ENCODE data around the gene UBL3. TPM values are rescaled to one million over a fixed set of nuclear protein-coding genes. Genes with fewer than 3 reads are reported as not detected.

The UBL3 gene
- total RNA-seq, 2 experiments from 2014 or later, result 17.3 to 17.8 TPM

GRCh38 chr13:29800687-29801086, 49.7 kb downstream of the UBL3 start:
- no peaks in the 10 kb centered on the region for H3K27me3 Mint-ChIP-seq
- POLR2A ChIA-PET, result interaction anchor here (1.6 kb wide), 1 partner anchor 11 kb away, joined by 3 read pairs; no protein-coding TSS in a partner anchor

GRCh38 chr13:29799041-29799440, 51.4 kb downstream of the UBL3 start:
- Mint-ChIP-seq H3K27ac (no peak overlapping the region), H3K9me3 (no peaks in the 10 kb centered on the region), H3K27me3 (no peaks in the 10 kb centered on the region), H3K4me1 (peaks cover 3% of the 10 kb centered on the region), H3K36me3 (ENCODE audit: low read depth) (no peaks in the 10 kb centered on the region), H3K4me3 (no peak overlapping the region)
- POLR2A ChIA-PET, result no interaction called here
- CTCF ChIA-PET, result no interaction called here
- DNase-seq, result no peak

More at GRCh38 chr13:29800687-29801086, 49.7 kb downstream of the UBL3 start:
- no peaks in the 10 kb centered on the region for H3K36me3 Mint-ChIP-seq (ENCODE audit: low read depth)
- H3K9me3 Mint-ChIP-seq, result no peaks in the 10 kb centered on the region
- H3K4me3 Mint-ChIP-seq, result no peak overlapping the region
- CTCF ChIA-PET, result no interaction called here
- H3K27ac Mint-ChIP-seq, result no peak overlapping the region
- DNase-seq, result no peak
- peaks cover 3% of the 10 kb centered on the region for H3K4me1 Mint-ChIP-seq

- no peak for DNase-seq
- no peaks in the 10 kb centered on the region for H3K9me3 Mint-ChIP-seq
- no peak overlapping the region for H3K4me3 Mint-ChIP-seq
- H3K36me3 Mint-ChIP-seq (ENCODE audit: low read depth), result peaks cover 3% of the 10 kb centered on the region
- H3K4me1 Mint-ChIP-seq, result no peaks in the 10 kb centered on the region
- H3K27me3 Mint-ChIP-seq, result no peaks in the 10 kb centered on the region
- ChIA-PET CTCF (interaction anchor here (1.3 kb wide), 1 partner anchor 40 kb away, joined by 4 read pairs; no protein-coding TSS in a partner anchor), POLR2A (no interaction called here)
- H3K27ac Mint-ChIP-seq, result no peak overlapping the region
These were observed 58.2 kb downstream of the UBL3 start for GRCh38 chr13:29791997-29792780.

- no peak overlapping the region for H3K4me3 Mint-ChIP-seq
- no peaks in the 10 kb centered on the region for H3K4me1 Mint-ChIP-seq
- H3K27ac Mint-ChIP-seq, result no peak overlapping the region
- ChIA-PET CTCF (no interaction called here), POLR2A (no interaction called here)
- no peak for DNase-seq
- H3K27me3 Mint-ChIP-seq, result no peaks in the 10 kb centered on the region
- peaks cover 3% of the 10 kb centered on the region for H3K36me3 Mint-ChIP-seq (ENCODE audit: low read depth)
- H3K9me3 Mint-ChIP-seq, result no peaks in the 10 kb centered on the region
These were observed 58.9 kb downstream of the UBL3 start for GRCh38 chr13:29791508-29791907.

GRCh38 chr13:29786698-29787097, 63.7 kb downstream of the UBL3 start:
- ChIA-PET CTCF (no interaction called here), POLR2A (no interaction called here)
- Mint-ChIP-seq H3K4me3 (no peak overlapping the region), H3K27ac (no peak overlapping the region), H3K27me3 (no peaks in the 10 kb centered on the region), H3K9me3 (no peaks in the 10 kb centered on the region), H3K36me3 (ENCODE audit: low read depth) (peaks cover 3% of the 10 kb centered on the region), H3K4me1 (peaks cover 8% of the 10 kb centered on the region)
- no peak for DNase-seq

GRCh38 chr13:29785978-29786377, 64.4 kb downstream of the UBL3 start:
- Mint-ChIP-seq H3K36me3 (ENCODE audit: low read depth) (peaks cover 3% of the 10 kb centered on the region), H3K27ac (no peak overlapping the region), H3K27me3 (no peaks in the 10 kb centered on the region), H3K4me3 (no peak overlapping the region), H3K9me3 (no peaks in the 10 kb centered on the region), H3K4me1 (peaks cover 8% of the 10 kb centered on the region)
- no peak for DNase-seq
- ChIA-PET POLR2A (no interaction called here), CTCF (interaction anchor here (1.3 kb wide), 1 partner anchor 327 kb away, joined by 5 read pairs; no protein-coding TSS in a partner anchor)

- Mint-ChIP-seq H3K9me3 (no peaks in the 10 kb centered on the region), H3K27ac (no peak overlapping the region), H3K4me1 (peaks cover 8% of the 10 kb centered on the region), H3K4me3 (no peak overlapping the region), H3K27me3 (no peaks in the 10 kb centered on the region), H3K36me3 (ENCODE audit: low read depth) (no peaks in the 10 kb centered on the region)
- no peak for DNase-seq
- CTCF ChIA-PET, result interaction anchor here (1.2 kb wide), 1 partner anchor 330 kb away, joined by 4 read pairs; no protein-coding TSS in a partner anchor
- POLR2A ChIA-PET, result interaction anchor here (1.1 to 1.2 kb wide), 2 partner anchors 23 to 64 kb away, joined by 3 to 4 read pairs; no protein-coding TSS in a partner anchor
These were observed 67.6 kb downstream of the UBL3 start for GRCh38 chr13:29782798-29783197.

- H3K9me3 Mint-ChIP-seq, result no peaks in the 10 kb centered on the region
- H3K4me3 Mint-ChIP-seq, result no peak overlapping the region
- peaks cover 3% of the 10 kb centered on the region for H3K36me3 Mint-ChIP-seq (ENCODE audit: low read depth)
- no peaks in the 10 kb centered on the region for H3K4me1 Mint-ChIP-seq
- H3K27me3 Mint-ChIP-seq, result no peaks in the 10 kb centered on the region
- DNase-seq, result no peak
- ChIA-PET CTCF (interaction anchor here (15.8 kb wide), 1 partner anchor 339 kb away, joined by 318 read pairs; no protein-coding TSS in a partner anchor), POLR2A (interaction anchor here (0.7 kb wide), 1 partner anchor 28 kb away, joined by 3 read pairs; no protein-coding TSS in a partner anchor)
- H3K27ac Mint-ChIP-seq, result no peak overlapping the region
These were observed 75.6 kb downstream of the UBL3 start for GRCh38 chr13:29774830-29775229.

GRCh38 chr13:29771247-29771646, 79.2 kb downstream of the UBL3 start:
- Mint-ChIP-seq H3K4me1 (no peaks in the 10 kb centered on the region), H3K9me3 (no peaks in the 10 kb centered on the region), H3K27ac (no peak overlapping the region), H3K36me3 (ENCODE audit: low read depth) (peaks cover 6% of the 10 kb centered on the region), H3K4me3 (no peak overlapping the region), H3K27me3 (no peaks in the 10 kb centered on the region)
- DNase-seq, result no peak
- CTCF ChIA-PET, result interaction anchor here (0.9 to 15.8 kb wide), 15 partner anchors 10 to 376 kb away, joined by 3 to 318 read pairs (median 4); no protein-coding TSS in a partner anchor
- POLR2A ChIA-PET, result interaction anchor here (0.6 to 1.6 kb wide), 3 partner anchors 342 to 351 kb away, joined by 3 to 10 read pairs (median 5); no protein-coding TSS in a partner anchor

GRCh38 chr13:29767006-29767405, 83.4 kb downstream of the UBL3 start:
- DNase-seq, result no peak
- POLR2A ChIA-PET, result no interaction called here
- H3K27ac Mint-ChIP-seq, result no peak overlapping the region
- H3K4me3 Mint-ChIP-seq, result no peak overlapping the region
- no peaks in the 10 kb centered on the region for H3K9me3 Mint-ChIP-seq
- H3K36me3 Mint-ChIP-seq (ENCODE audit: low read depth), result peaks cover 10% of the 10 kb centered on the region
- no peaks in the 10 kb centered on the region for H3K27me3 Mint-ChIP-seq
- CTCF ChIA-PET, result interaction anchor here (1.1 to 15.8 kb wide), 2 partner anchors 347 to 365 kb away, joined by 3 to 318 read pairs; no protein-coding TSS in a partner anchor
- peaks cover 26% of the 10 kb centered on the region for H3K4me1 Mint-ChIP-seq

- DNase-seq, result peak; percentile 40
- peak overlapping the region; percentile 37 for H3K4me3 Mint-ChIP-seq
- H3K9me3 Mint-ChIP-seq, result peaks cover 5% of the 10 kb centered on the region
- H3K27ac Mint-ChIP-seq, result peak overlapping the region; percentile 34
- peaks cover 1% of the 10 kb centered on the region for H3K27me3 Mint-ChIP-seq
- peaks cover 15% of the 10 kb centered on the region for H3K36me3 Mint-ChIP-seq (ENCODE audit: low read depth)
- peaks cover 45% of the 10 kb centered on the region for H3K4me1 Mint-ChIP-seq
- CTCF ChIA-PET, result interaction anchor here (1.6 to 15.8 kb wide), 2 partner anchors 350 to 369 kb away, joined by 6 to 318 read pairs; no protein-coding TSS in a partner anchor
- POLR2A ChIA-PET, result interaction anchor here (0.7 to 1.9 kb wide), 5 partner anchors 12 to 699 kb away, joined by 3 to 6 read pairs (median 3); partner anchors contain the start of gene UBL3
These were observed 86.8 kb downstream of the UBL3 start for GRCh38 chr13:29763436-29764180.

- ChIA-PET POLR2A (interaction anchor here (0.9 to 1.6 kb wide), 2 partner anchors 174 to 192 kb away, joined by 3 to 4 read pairs; no protein-coding TSS in a partner anchor), CTCF (interaction anchor here (0.6 to 15.8 kb wide), 3 partner anchors 173 to 817 kb away, joined by 3 to 318 read pairs (median 3); no protein-coding TSS in a partner anchor)
- Mint-ChIP-seq H3K4me3 (no peak overlapping the region), H3K27me3 (peaks cover 1% of the 10 kb centered on the region), H3K4me1 (peaks cover 48% of the 10 kb centered on the region), H3K27ac (no peak overlapping the region), H3K36me3 (ENCODE audit: low read depth) (peaks cover 12% of the 10 kb centered on the region), H3K9me3 (peaks cover 5% of the 10 kb centered on the region)
- DNase-seq, result no peak
These were observed 88.6 kb downstream of the UBL3 start for GRCh38 chr13:29761815-29762214.

Measured in activated CD4-positive, alpha-beta memory T cell treated with anti-CD3 and anti-CD28 coated beads, Interleukin-2, amount 10 ng/mL, durations not matched to agents 7 days and 5 days (primary cell).